Measurements from ENCODE around the gene GSTM2. TPM values are rescaled to one million over a fixed set of nuclear protein-coding genes. Genes with fewer than 3 reads are reported as not detected.
"Not testable (repeated sequence)": the region's sequence is repeated elsewhere in the genome, so short reads cannot be mapped to it uniquely, and the experiment has no call there.

The GSTM2 gene
- total and polyA plus RNA-seq, 7 donors: 4.9 to 139 (median 42.5) TPM

GRCh38 chr1:109659145-109659544, 8.7 kb upstream of the GSTM2 start:
- WGBS, 2 donors: 36 to 64% methylated on average over 2 of the region's 2 CpGs

GRCh38 chr1:109659997-109660690, 7.7 kb upstream of the GSTM2 start:
- H3K9me3 ChIP-seq: no peaks in the 10 kb centered on the region
- intact Hi-C loops (cut with DNase I): no loop called here
- H3K27ac ChIP-seq: no peak overlapping the region
- no peak overlapping the region for H3K4me3 ChIP-seq
- DNase-seq: no peak
- 82 to 85% methylated on average over 5 of the region's 5 CpGs for WGBS, 2 donors
- H3K4me1 ChIP-seq: peaks cover 0 to 23% (median 10%) of the 10 kb centered on the region in 4 donors
- H3K36me3 ChIP-seq: peaks cover 0 to 44% (median 6%) of the 10 kb centered on the region in 4 donors
- no peaks in the 10 kb centered on the region for H3K27me3 ChIP-seq
- TF ChIP-seq POLR2AphosphoS5 (IDR thresholded peaks at IDR 0.05) (no peak), CTCF (IDR thresholded peaks at IDR 0.05) (no peak), EP300 (IDR thresholded peaks at IDR 0.05) (no peak), POLR2A (IDR thresholded peaks at IDR 0.05) (no peak)

More at GRCh38 chr1:109659145-109659544, 8.7 kb upstream of the GSTM2 start:
- H3K27ac ChIP-seq: no peak overlapping the region
- H3K27me3 ChIP-seq: no peaks in the 10 kb centered on the region
- DNase-seq: no peak
- intact Hi-C loops (cut with DNase I): no loop called here
- peaks cover 0 to 44% (median 6%) of the 10 kb centered on the region in 4 donors for H3K36me3 ChIP-seq
- peaks cover 0 to 32% (median 19%) of the 10 kb centered on the region in 4 donors for H3K4me1 ChIP-seq
- H3K9me3 ChIP-seq: no peaks in the 10 kb centered on the region
- TF ChIP-seq CTCF (IDR thresholded peaks at IDR 0.05) (no peak), POLR2A (IDR thresholded peaks at IDR 0.05) (no peak), POLR2AphosphoS5 (IDR thresholded peaks at IDR 0.05) (no peak), EP300 (IDR thresholded peaks at IDR 0.05) (no peak)
- no peak overlapping the region for H3K4me3 ChIP-seq

GRCh38 chr1:109660691-109661026, 7.2 kb upstream of the GSTM2 start:
- DNase-seq; intact Hi-C loops (cut with DNase I); H3K9me3 ChIP-seq; H3K27me3 ChIP-seq; H3K4me3 ChIP-seq; H3K27ac ChIP-seq: not testable (repeated sequence)
- peaks cover 0 to 49% (median 6%) of the 10 kb centered on the region in 4 donors for H3K36me3 ChIP-seq
- H3K4me1 ChIP-seq: peaks cover 0 to 18% (median 7%) of the 10 kb centered on the region in 4 donors
- 86% methylated on average over 3 of the region's 4 CpGs for whole genome bisulfite sequencing, 2 donors

- no peaks in the 10 kb centered on the region for H3K27me3 ChIP-seq
- 70 to 79% methylated on average over 2 of the region's 2 CpGs for WGBS, 2 donors
- intact Hi-C loops (cut with DNase I): no loop called here
- TF ChIP-seq POLR2A (IDR thresholded peaks at IDR 0.05) (no peak), EP300 (IDR thresholded peaks at IDR 0.05) (no peak), POLR2AphosphoS5 (IDR thresholded peaks at IDR 0.05) (no peak), CTCF (IDR thresholded peaks at IDR 0.05) (no peak)
- H3K27ac ChIP-seq: no peak overlapping the region
- H3K36me3 ChIP-seq: peaks cover 0 to 51% (median 6%) of the 10 kb centered on the region in 4 donors
- peaks cover 0 to 16% (median 7%) of the 10 kb centered on the region in 4 donors for H3K4me1 ChIP-seq
- no peak overlapping the region for H3K4me3 ChIP-seq
- DNase-seq: no peak
- no peaks in the 10 kb centered on the region for H3K9me3 ChIP-seq
Observed at GRCh38 chr1:109661391-109661790, 6.5 kb upstream of the GSTM2 start.

- Histone ChIP-seq H3K9me3 (no peaks in the 10 kb centered on the region), H3K27ac (no peak overlapping the region), H3K27me3 (no peaks in the 10 kb centered on the region), H3K4me3 (no peak overlapping the region), H3K36me3 (peaks cover 0 to 30% (median 3%) of the 10 kb centered on the region in 4 donors), H3K4me1 (peaks cover 0 to 19% (median 9%) of the 10 kb centered on the region in 4 donors)
- no peak for DNase-seq
- intact Hi-C loops (cut with DNase I): loop anchor here (5.0 kb wide), 2 partner anchors 63 to 78 kb away; partner anchors contain the start of gene GSTM3
- WGBS, 2 donors: 67 to 89% methylated on average over 1 of the region's 1 CpG
- TF ChIP-seq EP300 (IDR thresholded peaks at IDR 0.05): no peak
Observed at GRCh38 chr1:109664671-109665070, 3.2 kb upstream of the GSTM2 start.
